ENCODE results near the gene CRY2.

CRY2 gene

DNA sequence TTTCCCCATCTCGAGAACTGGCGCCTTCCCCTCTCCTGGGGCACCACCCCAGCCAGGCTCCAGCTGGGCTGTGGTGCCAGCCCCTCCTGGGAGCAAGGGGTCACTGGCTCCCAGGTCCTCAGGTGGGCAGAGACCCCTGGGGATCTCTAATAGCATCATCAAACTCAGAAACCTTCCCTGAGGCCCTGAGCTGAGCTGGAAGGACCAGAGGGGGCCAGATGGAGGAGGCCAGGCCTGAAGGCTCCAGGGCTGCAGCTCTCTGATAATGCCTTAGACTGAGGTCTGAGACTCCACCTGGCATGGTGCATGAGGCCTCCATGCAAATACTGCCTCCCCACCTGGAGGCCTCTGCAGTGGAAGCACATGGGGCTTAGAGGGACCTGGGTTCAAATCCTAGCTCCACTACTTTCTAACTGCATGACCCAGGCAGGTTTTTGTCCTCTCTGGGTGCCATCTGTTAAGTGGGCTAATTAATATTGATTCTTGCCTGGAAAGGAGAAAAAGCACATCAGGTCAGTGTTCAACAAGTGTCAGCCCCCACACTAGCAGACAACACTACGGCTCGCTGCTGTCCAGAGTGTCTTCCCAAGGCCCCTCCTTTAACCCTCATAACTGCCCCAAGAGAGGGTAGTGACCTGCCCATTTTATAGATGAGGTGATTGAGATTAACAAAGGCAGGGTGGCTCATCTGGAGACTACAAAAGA lies 39.7 kb downstream of the CRY2 start:
- TF ChIP-seq CTCF (IDR thresholded peaks at IDR 0.05), result no peak

- no peak for TF ChIP-seq CTCF (IDR thresholded peaks at IDR 0.05)
Measured at GRCh38 chr11:45887587-45887986, 40.3 kb downstream of the CRY2 start.

DNA sequence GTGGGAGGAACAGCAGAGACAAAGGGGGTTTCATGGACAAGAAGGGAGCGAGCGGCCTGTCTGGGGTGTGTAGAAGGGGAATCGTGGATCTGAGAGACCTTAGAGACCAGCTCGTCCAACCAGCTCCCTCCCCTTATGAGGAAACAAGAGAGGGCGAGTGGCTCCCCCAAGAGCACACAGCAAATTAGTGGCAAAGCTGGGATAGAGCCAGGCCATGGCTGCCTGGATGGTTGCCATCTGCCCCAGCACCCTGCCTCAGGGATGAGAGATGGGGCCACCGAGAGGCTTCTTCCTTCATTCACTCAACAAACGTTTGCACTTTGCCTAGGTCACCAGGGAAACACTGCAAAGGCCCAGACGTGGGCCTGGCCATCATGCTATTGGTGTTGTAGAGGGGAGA lies 42.3 kb downstream of the CRY2 start:
- no peak for TF ChIP-seq CTCF (IDR thresholded peaks at IDR 0.05)

DNA sequence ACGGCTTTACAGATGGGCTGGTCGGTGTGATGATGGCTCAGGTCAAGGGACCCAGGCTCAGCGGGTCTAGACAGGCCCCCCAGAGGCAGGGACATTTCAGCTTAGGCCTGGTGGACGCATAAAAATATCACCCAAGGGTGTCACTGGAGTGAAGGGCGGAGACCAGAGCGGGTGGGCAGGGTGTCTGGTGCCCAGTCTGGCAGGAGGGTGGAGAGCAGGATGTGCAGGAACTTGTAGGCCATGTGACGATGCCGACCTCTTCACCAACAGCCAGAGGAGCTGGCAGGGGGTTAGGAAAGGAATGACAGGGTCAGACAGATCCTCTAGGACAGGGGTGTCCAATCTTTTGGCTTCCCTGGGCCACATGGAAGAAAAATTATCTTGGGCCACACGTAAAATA lies 42.7 kb downstream of the CRY2 start:
- TF ChIP-seq CTCF (IDR thresholded peaks at IDR 0.05), result no peak

GRCh38 chr11:45890886-45891550 lies 43.7 kb downstream of the CRY2 start:
- TF ChIP-seq CTCF (IDR thresholded peaks at IDR 0.05), result no peak

GRCh38 chr11:45892856-45893255 lies 45.6 kb downstream of the CRY2 start:
- TF ChIP-seq CTCF (IDR thresholded peaks at IDR 0.05), result no peak

- no peak for TF ChIP-seq CTCF (IDR thresholded peaks at IDR 0.05)
Measured at GRCh38 chr11:45894555-45895247, 47.4 kb downstream of the CRY2 start.

All from LNCAP (cell line).